NT2/D1 (cell line): ENCODE results near the gene ZNF555.

Source experiments
- DNase-seq: peaks from one replicate; pipeline ENCODE4 v3.0.0-alpha.2; 2011; ENCODE audit warnings: low read depth, low spot score
- H3K27me3 ChIP-seq: 2 replicates; pipeline ENCODE4 v1.6.0; 2011; ENCODE audit warnings: mild to moderate bottlenecking; ENCODE audit not compliant: insufficient read length, insufficient read depth
- H3K36me3 ChIP-seq: 2 replicates; pipeline ENCODE4 v1.6.1; 2011; ENCODE audit warnings: mild to moderate bottlenecking, low read length, mixed read lengths; ENCODE audit not compliant: insufficient read depth, insufficient read length
- H3K4me1 ChIP-seq: 2 replicates; pipeline ENCODE4 v1.5.1; 2011; ENCODE audit not compliant: insufficient read depth, insufficient read length
- H3K4me3 ChIP-seq: 2 replicates; pipeline ENCODE4 v1.5.1; 2011; ENCODE audit warnings: low read depth; ENCODE audit not compliant: insufficient read length
- H3K9ac ChIP-seq: 2 replicates; pipeline ENCODE4 v1.6.0; 2011; ENCODE audit warnings: low read depth; ENCODE audit not compliant: insufficient read length
- H3K9me3 ChIP-seq: 2 replicates; pipeline ENCODE4 v1.5.1; 2011; ENCODE audit warnings: mild to moderate bottlenecking, low read length; ENCODE audit not compliant: insufficient read depth
- SUZ12 ChIP-seq: IDR thresholded peaks from 2 replicates; pipeline ENCODE4 v1.6.1; 2011; ENCODE audit not compliant: insufficient read length, insufficient read depth; ENCODE audit errors: extremely low read depth
- YY1 ChIP-seq: IDR thresholded peaks from 2 replicates; pipeline ENCODE4 v1.6.1; 2011; ENCODE audit not compliant: insufficient read length, insufficient read depth
- ZNF274 ChIP-seq: IDR thresholded peaks from 2 replicates; pipeline ENCODE4 v1.6.1; 2011; ENCODE audit warnings: mild to moderate bottlenecking, low read depth, low read length

ZNF555 gene

DNA sequence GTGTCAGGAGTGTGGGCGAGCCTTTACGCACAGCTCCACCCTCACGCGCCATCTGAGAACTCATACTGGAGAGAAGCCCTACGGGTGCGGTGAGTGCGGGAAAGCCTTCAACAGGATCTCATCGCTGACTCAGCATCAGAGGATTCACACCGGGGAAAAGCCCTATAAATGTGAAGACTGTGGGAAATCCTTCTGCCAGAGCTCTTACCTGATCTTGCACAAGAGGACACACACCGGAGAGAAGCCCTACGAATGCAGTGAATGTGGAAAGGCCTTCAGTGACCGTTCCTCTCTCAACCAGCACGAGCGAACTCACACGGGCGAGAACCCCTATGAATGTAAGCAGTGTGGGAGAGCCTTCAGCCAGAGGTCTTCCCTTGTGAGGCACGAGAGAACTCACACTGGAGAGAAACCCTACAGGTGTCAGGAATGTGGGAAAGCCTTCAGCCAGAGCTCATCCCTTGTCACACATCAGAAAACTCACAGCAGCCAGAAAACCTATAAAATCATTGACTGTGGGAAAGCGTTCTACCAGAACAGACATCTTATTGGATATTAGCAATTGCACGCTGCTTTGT lies 6.9 kb upstream of the ZNF555 start:
- DNase-seq: no peak
- Histone ChIP-seq H3K9me3 (peaks cover 91% of the 10 kb centered on the region), H3K27me3 (no peaks in the 10 kb centered on the region), H3K36me3 (peaks cover 35% of the 10 kb centered on the region), H3K4me3 (no peak overlapping the region), H3K9ac (no peak overlapping the region), H3K4me1 (no peaks in the 10 kb centered on the region)
- TF ChIP-seq ZNF274: peak; percentile 100
- TF ChIP-seq YY1: no peak

- no peak overlapping the region for H3K9ac ChIP-seq
- H3K4me1 ChIP-seq: peaks cover 2% of the 10 kb centered on the region
- no peak for DNase-seq
- peaks cover 32% of the 10 kb centered on the region for H3K36me3 ChIP-seq
- H3K27me3 ChIP-seq: peaks cover 6% of the 10 kb centered on the region
- peaks cover 61% of the 10 kb centered on the region for H3K9me3 ChIP-seq
- TF ChIP-seq ZNF274 (no peak), YY1 (no peak), SUZ12 (no peak)
- no peak overlapping the region for H3K4me3 ChIP-seq
Observed at GRCh38 chr19:2837430-2837829, 3.8 kb upstream of the ZNF555 start.

DNA sequence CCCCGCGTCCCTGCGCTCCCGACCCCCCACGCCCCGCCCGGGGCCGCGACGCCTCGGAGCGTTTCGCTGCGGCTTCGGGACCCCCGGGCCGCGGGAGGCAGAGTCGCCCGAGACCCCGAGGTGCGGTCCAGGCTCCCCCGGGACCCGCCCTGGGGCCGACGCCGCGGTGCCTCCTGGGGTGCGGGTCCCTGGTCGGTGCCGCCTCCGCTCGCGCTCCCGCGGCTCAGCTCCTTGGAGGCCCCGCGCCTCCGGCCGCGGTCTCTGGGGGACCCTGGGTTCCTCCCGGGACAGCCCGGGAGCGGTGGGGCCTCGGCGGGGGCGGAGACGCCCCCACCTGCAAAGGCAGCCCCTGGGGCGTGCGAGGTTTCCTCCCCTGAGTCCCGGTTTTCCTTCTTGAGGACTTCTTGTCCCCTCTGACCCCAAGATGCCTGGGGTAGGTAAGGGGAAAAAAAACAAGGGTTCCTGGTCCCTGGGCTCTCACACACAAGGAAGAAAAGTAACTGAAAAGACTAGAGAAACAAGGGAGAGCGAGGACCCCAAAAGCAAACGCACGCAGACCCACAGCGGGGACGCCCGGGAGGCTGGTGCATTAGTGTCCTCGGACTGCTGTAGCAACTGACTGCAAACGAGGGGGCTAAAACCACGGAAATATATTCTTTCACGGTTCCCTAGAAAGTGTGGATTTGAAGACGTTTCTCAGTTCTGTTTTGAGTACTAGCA lies 740 bp downstream of the ZNF555 start:
- H3K36me3 ChIP-seq: peaks cover 18% of the 10 kb centered on the region
- peaks cover 41% of the 10 kb centered on the region for H3K9me3 ChIP-seq
- no peak for DNase-seq

DNA sequence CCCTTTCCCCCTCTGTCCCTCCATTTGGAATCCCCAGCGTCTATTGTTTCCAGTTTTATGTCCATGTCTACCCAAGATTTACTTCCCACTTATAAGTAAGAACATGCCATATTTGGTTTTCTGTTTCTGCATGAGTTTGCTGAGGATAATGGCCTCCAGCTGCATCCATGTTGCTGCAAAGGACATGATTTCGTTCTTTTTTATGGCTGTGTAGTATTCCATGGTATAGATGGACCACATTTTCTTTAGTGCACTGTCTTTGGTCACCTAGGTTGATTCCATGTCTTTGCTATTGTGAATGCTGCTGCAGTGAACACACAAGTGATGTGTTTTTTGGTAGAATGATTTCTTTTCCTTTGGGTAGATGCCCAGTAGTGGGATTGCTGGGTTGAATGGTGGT lies 3.8 kb downstream of the ZNF555 start:
- peaks cover 3% of the 10 kb centered on the region for H3K4me1 ChIP-seq
- H3K27me3 ChIP-seq: peaks cover 7% of the 10 kb centered on the region
- peaks cover 41% of the 10 kb centered on the region for H3K9me3 ChIP-seq
- peaks cover 19% of the 10 kb centered on the region for H3K36me3 ChIP-seq
- H3K9ac ChIP-seq: no peak overlapping the region
- TF ChIP-seq YY1: no peak
- TF ChIP-seq SUZ12: no peak
- TF ChIP-seq ZNF274: no peak
- DNase-seq: no peak
- no peak overlapping the region for H3K4me3 ChIP-seq

More for the DNA sequence above, 740 bp downstream of the ZNF555 start:
- TF ChIP-seq SUZ12: no peak
- TF ChIP-seq ZNF274: no peak
- no peak for TF ChIP-seq YY1
- Histone ChIP-seq H3K27me3 (peaks cover 7% of the 10 kb centered on the region), H3K4me1 (peaks cover 3% of the 10 kb centered on the region), H3K4me3 (peak overlapping the region; percentile 82), H3K9ac (peak overlapping the region; percentile 89)

DNA sequence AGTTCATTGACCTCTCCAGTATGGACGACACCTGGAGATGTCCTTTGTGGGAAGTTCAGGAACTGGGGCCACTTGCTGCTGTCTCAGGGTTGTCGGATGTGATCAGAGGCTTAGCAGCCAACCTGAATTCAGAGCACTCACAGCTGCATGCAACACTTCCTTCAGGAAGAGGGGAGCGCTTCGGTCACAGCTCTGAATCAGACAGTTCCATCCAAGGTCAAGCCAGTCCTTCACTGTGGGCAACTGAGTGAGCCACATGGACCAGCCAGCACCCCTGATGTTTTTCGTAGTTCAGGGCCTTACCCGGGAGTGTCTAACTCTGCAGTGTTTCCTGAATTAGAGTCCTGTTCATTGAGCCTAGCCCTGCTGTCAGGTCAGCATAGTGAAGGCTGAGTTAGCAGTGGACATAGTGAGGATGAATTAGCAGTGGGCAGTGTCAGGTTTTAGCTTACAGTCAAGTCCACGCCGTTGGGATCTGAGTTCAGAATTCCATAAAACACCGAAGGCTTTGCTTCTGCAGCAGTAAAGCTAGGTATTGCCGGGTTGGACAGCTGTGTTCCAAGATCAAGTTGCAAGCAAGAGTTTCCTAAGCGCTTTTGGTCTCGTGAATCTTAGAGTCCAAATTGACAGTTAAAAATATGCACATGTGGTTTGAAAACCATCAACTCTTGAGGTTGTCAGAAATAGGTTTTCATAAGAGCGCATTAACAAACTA lies 5.1 kb downstream of the ZNF555 start:
- TF ChIP-seq SUZ12 (no peak), YY1 (no peak), ZNF274 (no peak)
- Histone ChIP-seq H3K4me1 (peaks cover 3% of the 10 kb centered on the region), H3K9me3 (peaks cover 52% of the 10 kb centered on the region), H3K9ac (no peak overlapping the region), H3K4me3 (no peak overlapping the region), H3K27me3 (peaks cover 7% of the 10 kb centered on the region), H3K36me3 (peaks cover 32% of the 10 kb centered on the region)
- no peak for DNase-seq

DNA sequence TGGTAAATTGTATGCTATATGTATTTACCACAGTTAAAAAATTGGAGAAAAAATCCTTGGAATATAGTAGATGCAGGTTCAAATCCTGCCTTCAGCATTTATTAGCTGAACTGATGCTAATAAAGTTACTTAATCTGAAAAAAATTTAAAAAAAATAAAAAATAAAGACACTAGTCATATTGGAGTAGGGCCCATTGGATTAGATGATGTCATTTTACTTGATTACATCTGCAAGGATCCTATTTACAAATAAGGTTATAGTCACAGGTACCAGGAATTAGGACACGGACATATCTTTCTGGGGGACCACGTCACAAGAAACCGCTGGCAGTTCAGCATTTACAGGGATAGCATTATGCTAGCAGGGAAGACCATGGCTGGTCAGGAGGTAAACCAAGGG lies 6.2 kb downstream of the ZNF555 start:
- Histone ChIP-seq H3K9me3 (peaks cover 64% of the 10 kb centered on the region), H3K36me3 (peaks cover 43% of the 10 kb centered on the region), H3K4me1 (no peaks in the 10 kb centered on the region), H3K4me3 (no peak overlapping the region), H3K9ac (no peak overlapping the region), H3K27me3 (no peaks in the 10 kb centered on the region)
- no peak for DNase-seq
- TF ChIP-seq ZNF274 (no peak), SUZ12 (no peak), YY1 (no peak)

- H3K4me3 ChIP-seq: no peak overlapping the region
- DNase-seq: no peak
- TF ChIP-seq SUZ12 (no peak), ZNF274 (no peak), YY1 (no peak)
- H3K9me3 ChIP-seq: peaks cover 75% of the 10 kb centered on the region
- H3K9ac ChIP-seq: no peak overlapping the region
- peaks cover 54% of the 10 kb centered on the region for H3K36me3 ChIP-seq
- H3K4me1 ChIP-seq: no peaks in the 10 kb centered on the region
- no peaks in the 10 kb centered on the region for H3K27me3 ChIP-seq
Observed at GRCh38 chr19:2848616-2849015, 7.3 kb downstream of the ZNF555 start.
